Hematopoietic multipotent progenitor cell treated with erythropoietin and hydrocortisone succinate and interleukin-3 and kit ligand, for 4 days (in vitro differentiated cells): ENCODE results near the gene PRKN.

Experiments
- DNase-seq: peaks from one replicate; pipeline ENCODE4 v3.0.0-alpha.2; 2015

Gene PRKN

DNA sequence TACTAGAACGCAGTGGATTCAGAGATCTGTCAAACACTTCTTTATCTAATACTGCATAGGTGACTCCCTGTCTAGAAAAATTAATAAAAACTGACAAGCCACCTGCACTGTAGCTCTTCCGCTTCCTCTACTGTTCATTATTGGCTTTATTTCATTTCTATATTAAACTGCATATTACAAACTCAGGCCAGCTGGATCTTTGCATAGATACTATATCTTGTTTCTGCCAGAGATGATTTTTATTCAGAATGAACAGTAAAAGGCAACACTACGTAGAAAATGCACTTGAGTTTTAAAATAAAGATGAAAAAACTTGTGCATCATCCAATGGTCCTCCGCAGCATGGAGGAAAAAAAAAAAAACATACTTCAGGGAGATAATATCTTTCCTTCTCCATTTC is 508.3 kb downstream of the PRKN start:
- DNase-seq: no peak

DNA sequence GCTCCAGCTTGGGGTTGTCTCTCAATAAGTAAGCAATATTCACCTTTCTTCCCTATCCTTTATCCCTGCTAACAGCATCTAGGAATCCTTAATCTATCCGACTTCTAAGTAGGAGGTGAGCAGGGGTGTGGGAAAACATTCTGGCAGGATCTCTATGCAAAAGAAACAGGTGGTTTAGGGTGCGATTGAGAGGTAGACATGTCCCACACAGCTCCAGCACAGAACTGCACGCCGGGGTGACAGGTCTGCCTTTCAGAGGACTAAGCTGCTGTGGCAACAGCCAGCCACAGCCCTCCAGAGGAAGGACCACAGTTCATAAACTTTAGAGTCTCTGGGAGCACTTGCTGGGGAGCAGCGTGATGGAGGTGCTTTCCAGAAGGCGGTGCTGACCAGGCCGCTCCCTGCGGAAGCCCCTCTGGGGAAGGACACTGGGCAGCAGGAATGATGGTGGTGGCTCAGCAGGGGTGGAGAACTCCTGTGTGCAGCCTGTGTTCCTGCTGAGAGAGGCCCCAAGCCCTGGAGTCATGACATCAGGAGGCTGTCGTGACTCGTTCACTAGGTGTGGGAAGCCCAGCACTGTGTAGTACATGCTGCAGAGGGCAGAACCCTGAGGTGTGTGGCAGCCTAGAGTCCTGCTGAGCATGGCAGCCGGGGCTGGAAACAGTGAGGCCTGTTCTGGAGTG is 509.6 kb downstream of the PRKN start:
- no peak for DNase-seq

DNA sequence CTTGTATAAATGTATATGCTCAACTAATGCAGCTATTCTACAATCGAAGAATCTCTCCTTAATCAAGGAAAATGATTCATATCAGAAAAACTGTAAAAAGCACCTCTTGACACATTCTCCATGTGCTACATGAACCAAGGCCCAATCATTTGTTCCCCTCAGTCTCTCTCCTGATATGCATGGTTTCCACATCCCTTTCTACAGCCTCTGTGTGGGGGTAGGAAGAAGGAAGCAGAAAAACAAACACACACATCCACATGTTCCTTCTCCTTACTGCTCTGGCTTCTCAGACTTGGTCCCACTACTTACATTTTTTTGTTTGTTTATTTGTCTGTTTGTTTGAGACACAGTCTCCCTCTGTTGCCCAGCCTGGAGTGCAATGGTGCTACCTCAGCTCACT is 510.5 kb downstream of the PRKN start:
- no peak for DNase-seq

DNA sequence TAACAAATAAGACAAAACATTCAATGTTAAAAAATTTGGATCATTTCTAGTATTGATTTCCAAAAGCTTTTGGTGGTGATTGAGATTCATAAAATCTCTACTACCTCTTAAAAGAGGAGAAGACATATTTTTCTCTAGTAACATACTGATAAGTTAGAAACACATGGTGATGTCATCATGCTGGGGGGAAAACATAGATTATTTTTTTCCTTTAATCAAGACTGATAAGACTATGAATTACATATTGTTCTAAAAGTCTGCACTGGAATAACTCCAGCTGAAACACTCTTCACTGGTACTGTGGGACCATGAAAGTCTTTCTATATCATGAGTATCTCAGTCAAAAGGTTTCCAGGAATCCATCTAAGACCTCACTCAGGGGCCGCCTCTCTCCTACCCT is 515.8 kb downstream of the PRKN start:
- no peak for DNase-seq

DNA sequence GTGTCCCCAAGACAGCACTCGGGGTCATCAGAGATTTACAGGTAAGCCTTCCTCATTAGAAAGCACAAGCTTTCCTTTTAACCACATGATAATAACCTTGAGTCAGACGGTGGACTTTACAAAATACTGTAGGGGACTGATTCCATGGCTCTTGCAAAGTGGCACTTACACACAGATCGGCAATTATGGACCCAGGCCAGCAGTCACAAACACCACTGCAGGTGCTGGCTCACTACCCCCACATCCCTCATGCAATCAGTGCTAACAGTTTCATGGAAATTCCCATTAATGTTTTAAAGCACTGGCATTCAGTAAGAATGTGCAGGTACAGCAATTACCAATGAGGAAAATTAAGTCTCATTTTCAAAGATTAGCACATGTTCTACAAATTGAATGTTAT is 516.5 kb downstream of the PRKN start:
- DNase-seq: no peak

DNA sequence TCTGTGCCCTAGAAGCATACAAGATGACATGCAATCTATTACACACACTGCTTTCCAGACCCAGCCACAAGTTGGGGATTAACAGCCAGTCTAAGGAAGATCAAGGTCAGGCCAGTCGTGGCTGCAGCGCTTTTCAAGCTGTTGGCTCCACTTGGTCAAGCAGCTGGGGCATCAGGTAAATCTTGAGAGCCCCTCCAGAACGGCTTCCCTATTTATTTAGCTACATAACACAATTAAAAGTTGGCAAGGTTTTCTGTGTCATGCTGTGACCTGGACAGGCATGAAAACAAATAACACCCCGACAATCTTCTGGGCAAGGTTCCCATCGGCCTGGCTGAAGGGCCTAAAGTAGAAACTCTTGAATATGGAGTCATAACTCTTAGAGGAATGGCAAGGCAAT is 524.3 kb downstream of the PRKN start:
- DNase-seq: no peak

DNA sequence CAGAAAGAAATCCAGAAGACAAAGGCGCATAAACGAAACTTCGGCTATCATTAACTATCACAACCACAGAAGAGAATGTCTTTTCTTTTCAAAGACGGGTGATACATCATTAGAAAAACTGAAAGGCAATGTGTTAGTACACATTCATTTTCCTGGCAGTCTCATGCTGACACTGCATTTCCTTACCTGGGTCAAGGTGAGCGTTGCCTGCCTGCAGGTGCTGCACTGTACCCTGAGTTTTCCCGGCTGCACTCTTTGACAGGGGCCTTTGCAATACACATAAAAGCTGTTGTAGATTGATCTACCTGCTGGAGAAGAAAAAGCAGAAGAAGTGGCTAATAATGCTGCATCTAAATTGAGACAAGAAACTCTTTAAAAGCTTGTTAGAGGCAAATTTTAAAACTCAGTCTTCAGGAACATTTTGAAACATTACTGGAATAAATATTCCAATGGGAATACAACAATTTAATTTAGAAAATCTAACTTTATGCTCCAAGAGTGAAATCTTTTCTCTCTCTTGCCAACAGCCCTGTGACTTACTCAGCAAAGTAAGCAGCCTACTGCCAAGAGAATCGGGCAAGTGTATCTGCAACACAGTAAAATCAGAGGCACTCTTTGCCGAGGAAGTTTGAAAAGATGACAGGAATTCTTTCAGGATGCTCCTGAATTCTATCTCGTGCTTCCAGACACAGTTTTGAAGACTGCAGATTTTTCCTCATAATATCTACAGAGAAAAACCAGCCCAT is 526.4 kb downstream of the PRKN start:
- DNase-seq: no peak

DNA sequence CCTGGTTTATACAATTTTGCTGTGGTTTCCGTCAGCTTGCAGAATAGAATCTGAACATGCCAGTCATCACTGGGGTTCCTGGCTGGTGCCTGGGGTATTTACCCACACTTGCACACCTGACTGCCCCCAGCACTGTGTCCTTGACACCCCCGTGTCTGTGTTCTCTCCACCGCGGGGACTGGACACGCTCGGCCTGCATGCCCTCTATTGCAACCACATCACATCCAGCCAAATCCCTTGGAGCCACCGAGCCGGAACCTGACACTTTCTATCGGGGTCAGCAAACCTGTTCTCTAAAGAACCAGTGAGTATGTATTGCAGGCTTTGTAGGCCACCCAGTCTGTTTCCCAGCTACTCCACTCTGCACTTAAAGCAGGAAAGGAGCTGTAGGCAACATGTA is 527.5 kb downstream of the PRKN start:
- no peak for DNase-seq

DNA sequence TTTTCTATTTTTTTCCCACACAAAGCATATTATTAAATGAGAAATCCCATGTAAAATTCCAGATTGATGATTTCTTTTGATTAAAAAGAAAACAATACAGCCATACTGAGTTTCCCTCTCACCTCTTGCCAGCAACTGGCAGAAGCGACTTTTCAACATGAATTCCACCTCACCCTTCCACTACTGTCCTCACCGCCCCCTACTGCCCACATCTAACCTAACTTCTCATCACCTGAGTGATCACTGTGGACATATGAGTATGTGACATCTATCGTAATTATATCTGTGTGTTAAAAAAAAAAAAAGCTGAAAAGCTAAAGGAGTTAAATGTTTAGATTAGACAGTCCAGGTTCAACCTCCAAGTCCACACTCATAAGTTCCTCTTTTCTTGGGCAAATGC is 528.6 kb downstream of the PRKN start:
- DNase-seq: no peak

DNA sequence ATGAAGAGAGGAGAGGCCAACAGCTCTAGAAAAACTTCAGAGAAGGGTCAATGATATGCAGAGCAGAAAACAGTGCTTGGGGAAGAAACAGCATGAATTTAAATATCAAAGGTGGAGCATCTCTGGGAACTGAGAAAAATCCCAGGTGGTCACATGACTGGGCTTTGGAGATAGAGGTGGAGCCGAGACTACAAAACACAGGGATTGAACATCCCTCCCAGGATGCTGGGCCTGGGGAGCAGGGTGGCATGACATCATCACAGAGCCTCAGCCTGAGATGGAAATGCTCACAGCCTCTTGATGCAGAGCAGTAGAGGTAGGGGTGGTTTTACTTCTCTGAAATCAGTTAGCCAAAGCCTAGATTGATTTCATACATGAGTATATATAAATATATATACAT is 529.5 kb downstream of the PRKN start:
- no peak for DNase-seq

DNA sequence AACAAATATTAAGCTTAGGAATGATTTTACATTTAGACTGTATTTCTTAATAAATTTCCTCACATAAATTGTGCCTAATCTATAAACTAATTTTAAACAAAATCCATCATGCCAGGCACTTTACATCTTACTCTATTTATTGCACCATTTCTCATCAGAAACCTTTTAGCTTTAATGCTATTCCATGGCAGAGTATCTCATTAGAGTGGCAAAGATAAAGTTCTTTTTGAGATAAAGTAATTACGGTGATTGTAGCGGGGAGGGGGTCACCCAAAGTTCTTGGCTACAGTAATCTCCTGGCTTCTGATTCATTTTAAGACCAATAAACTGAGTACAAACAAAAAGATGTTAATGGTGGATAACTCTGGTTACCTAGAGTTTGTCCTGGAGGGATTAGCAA is 532.1 kb downstream of the PRKN start:
- DNase-seq: no peak

DNA sequence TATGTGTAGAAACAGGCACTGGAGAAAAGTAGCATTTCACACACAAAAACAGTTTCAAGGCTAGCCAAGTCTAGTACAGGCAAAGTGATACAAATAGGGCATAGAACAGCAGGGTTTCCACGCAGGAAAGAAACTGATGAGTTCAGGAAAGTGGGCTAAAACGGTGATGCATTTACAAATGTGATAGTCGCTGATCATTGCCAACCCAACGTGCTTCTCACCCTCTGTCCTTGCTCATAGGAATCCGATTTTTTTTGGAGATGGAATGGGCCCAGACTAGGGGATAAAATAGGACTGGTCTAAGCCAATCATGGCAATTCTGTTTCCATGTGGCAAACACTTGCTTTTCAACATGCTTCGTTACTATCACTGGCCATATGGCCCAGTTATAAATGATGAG is 536.6 kb downstream of the PRKN start:
- DNase-seq: no peak

DNA sequence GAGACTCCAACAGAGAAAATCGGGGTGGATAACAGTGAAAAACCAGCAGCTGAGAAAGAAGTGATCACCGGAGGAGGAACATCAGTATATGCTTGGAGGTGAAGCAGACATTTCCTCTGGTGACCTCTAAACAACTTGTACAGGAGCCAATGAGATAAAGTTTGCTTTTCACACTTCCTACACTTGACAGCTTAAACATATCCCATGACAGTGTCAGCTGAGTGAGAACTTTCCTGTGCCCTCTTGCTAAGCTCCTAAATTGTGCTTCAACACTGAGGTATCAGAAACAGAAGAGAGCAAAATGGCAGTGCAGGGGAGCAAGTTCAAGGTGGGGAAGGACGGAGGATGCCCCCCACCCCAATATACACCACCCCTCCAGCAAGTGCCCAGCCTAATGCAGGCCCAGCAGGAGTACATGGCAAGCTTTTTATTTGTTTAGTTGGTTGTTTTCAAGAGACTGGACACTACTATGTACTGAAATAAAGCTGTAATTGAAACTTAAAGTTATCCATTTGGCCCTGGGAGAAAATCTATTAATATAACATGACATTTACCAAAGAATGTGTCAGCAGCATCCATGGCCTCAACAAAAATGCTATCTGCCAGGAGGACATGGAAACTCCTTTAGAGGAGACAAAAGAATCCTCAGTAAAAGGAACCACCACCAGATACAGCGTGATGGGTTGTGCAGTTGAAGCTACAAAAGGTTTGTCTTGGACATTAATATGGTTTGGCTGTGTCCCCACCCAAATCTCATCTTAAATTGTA is 540.2 kb downstream of the PRKN start:
- no peak for DNase-seq

DNA sequence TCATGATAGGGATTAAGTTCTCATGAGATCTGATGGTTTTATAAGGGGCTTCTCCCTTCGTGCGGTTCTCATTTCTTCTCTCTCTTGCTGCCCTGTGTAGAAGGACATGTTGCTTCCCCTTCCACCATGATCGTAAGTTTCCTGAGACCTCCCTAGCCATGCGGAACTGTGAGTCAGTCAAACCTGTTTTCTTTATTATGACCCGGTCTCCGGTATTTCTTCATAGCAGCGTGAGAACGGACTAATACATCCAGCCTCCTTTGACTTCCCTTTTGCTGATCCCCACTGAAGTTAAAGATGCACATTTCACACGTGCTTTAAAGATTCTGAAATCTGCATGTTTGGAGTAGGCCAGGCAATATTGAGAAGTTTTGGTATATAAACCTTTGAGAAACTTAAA is 543.1 kb downstream of the PRKN start:
- no peak for DNase-seq

DNA sequence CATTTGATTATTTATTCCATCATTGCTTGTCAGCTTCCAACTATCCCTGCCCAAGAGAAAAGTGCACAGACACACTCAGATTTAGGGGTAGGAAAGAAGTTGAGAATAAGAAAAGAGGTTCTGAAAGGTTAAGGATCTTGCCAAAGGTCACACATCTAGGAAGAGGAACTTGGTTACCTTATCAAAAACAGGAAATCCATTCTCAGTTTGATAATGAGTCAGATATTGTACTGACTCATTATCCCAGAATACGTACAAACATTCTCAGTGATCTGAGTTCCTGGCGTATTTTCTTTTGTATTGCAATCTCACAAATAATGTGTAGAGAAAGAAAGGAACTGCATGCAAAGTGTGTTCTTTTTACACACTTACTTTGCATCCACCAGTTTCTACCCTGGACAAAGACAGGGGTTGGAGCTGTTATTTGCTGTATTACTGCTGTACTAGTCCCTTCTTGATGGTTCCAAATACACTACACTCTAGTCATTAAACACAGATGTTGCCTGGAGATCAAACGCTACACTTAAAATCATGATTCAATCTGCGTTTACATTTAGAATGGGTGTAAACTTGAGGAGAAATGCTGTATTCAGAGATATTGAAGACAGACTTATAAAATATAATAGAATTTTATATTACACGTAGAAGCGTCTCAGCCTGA is 545.7 kb downstream of the PRKN start:
- peak; percentile 46 for DNase-seq

DNA sequence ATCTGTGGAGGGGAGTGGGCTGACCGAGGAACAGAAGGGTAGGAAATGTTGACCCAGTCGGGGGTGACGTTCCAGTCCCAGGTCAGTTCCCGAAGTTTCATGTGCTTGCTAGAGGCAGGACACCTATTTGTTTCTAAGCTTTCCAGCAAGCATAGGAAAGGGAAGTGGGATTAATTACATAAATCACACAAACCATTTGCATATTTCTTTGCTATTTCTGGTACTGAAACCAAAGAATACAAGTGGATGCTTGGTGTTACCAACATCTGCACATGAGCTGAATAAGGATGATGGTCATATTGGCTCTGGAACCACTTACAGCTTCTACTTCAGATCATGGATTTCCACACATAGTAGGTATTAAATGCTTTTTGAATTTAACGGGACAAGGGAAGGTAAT is 546.5 kb downstream of the PRKN start:
- DNase-seq: no peak

DNA sequence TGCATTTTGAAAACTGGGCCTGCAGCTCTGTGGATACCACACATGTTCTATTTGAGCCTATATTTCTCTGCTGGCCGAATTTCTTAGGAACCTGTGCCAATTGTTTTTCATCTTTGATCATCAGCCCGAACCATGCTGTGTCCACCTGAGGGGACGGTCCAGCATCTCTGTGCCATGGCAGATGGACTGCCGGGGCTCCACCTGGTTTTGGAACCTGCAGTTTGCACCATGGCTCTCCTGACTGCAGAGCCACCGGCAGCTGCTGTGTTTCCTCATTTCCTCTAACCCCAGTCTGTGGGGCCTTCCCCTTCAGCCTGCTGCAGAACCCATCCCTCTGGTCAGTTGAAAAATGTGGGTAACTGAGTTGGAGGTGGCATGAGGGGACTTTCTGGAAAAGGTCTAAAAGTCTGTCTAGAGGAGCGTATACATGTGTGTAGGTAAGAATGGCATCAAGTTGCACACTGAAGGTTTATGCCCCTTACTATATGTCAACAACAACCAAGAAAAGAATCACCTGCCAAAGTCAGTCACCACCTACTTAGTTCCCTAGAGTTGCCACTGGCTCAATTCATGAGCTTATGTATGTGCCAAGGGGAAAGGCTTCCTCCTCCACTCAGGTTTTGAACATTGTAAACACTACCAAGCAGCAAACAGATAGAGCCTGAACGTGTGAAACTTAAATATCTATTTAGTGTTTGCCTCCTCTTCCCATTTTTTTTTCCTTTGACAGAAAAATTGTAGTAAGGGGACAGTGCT is 548.2 kb downstream of the PRKN start:
- DNase-seq: peak; percentile 48

DNA sequence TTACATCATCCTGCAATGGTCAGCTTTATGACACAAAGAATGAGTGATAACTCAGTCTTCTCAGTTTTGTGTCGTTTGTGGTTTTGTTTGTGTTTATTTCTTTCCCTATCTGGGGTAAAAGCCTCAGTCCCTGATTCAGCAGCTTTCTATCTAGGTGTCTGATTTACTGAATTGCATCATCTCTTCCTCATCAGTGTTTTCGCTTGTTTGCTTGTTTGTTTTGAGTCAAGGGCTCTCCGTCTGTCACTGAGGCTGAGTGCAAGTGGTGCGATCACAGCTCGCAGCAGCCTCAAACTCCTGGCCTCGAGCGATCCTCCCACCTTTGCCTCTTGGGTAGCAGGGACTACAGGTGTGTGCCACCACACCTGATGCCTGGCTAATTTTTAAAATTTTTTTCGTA is 548.9 kb downstream of the PRKN start:
- no peak for DNase-seq

DNA sequence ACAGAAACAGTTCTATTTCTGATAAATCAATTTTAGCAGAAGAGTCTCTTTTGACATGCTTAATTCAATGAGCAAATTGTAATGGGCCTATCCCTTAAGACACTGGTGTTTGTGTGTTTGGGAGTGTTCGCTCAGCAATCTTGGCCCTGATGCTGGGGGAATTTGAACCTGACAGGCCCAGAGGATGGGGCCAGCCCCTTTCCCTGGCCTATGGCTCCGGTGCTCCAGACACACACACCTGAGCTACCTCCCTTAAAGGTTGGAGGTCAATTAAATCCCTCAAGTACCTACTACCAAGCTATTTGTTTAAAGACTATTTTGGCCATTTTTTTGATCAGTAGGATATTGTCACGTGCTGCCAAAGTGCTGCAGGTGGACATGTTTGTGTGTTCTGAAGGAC is 549.3 kb downstream of the PRKN start:
- DNase-seq: no peak

DNA sequence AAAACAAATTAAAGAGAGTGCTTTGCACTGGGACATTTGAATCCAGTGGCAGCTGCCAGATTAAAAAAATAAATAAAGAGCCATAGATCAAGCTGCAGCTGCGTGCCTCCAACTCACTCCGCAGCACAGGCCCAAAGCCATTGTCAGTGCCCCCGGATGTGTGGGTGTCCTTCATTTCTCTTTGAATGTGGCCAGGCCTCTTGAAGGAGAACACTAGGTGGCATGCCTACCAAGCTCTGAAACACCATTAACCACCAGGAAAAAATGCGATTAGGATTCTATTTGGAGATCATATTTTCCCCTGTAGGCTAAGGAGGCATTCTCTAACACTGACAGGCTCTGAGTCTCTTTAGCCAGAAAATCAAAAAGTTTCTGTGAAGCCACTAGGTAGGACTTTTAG is 549.8 kb downstream of the PRKN start:
- DNase-seq: peak; percentile 14

DNA sequence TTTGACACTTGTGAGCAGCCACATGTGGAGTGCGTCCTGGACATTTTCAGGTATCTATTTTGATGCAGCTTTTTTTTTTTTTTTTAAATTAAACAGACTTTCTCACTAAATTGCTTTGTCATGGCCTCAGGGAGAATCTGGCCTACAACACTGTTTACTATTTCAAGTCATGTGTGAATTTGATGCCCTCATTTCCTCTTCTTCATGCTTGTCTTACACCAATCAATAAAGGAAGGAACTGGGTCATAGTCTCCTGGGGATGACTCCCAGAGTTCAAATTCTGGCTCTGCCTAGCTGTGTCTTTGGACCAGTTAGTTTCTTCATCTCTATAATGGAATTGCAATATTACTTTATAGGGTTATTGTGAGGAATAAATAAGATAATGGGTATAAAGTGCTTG is 554.1 kb downstream of the PRKN start:
- no peak for DNase-seq

DNA sequence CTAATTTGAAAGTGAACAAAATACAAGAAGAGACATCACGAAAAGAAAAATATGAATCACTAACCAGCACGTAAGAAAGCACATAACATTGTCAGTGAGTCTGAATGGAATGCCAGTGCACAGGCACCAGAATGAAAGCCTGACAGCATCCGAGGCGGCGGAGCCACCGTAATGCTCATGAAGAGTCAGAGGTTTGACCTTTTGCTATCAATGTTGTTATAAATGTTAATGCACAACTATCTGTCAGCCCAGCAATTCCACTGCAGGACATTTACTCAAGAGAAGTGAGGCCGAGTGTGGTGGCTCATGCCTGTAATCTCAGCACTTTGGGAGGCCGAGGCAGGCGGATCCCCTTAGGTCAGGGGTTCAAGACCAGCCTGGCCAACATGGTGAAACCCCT is 562.1 kb downstream of the PRKN start:
- DNase-seq: no peak
